Activated T-cell treated with anti-CD3 and anti-CD28 coated beads for 1 hour (primary cell): ENCODE measurements around the gene LCE5A.
"Not testable (repeated sequence)": the region's sequence is repeated elsewhere in the genome, so short reads cannot be mapped to it uniquely, and the experiment has no call there.

Experiments used
- DNase-seq: peaks from one replicate; pipeline ENCODE4 v3.0.0-alpha.2; 2020; ENCODE audit warnings: low read depth

Gene LCE5A

GRCh38 chr1:152516082-152516481, 5.5 kb downstream of the LCE5A start:
- no peak for DNase-seq

- DNase-seq = no peak
These were observed 6.7 kb downstream of the LCE5A start for GRCh38 chr1:152517237-152517811.

DNA sequence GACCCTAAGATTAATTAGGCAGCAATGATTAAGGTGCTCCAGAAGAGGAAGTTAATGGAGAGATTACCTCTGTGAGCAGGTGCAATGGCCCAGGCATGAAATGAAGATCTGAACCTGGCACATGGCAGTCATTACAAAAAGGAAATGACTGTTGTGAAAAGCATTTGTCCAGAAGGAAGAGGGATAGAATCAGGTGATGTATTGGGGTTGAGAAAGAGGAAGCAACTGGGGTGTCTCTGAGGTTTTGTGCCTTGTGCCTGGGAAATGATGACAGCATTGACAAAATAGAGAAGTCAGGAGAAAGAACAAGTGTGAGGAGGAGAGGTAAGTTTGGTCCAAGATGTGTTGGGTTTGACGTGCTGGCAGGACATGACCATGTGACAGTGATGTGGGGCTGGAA, 9.2 kb downstream of the LCE5A start:
- DNase-seq = no peak

GRCh38 chr1:152520561-152521090, 10.0 kb downstream of the LCE5A start:
- DNase-seq = no peak

- no peak for DNase-seq
These were observed 14.6 kb downstream of the LCE5A start for GRCh38 chr1:152525080-152525641.

DNA sequence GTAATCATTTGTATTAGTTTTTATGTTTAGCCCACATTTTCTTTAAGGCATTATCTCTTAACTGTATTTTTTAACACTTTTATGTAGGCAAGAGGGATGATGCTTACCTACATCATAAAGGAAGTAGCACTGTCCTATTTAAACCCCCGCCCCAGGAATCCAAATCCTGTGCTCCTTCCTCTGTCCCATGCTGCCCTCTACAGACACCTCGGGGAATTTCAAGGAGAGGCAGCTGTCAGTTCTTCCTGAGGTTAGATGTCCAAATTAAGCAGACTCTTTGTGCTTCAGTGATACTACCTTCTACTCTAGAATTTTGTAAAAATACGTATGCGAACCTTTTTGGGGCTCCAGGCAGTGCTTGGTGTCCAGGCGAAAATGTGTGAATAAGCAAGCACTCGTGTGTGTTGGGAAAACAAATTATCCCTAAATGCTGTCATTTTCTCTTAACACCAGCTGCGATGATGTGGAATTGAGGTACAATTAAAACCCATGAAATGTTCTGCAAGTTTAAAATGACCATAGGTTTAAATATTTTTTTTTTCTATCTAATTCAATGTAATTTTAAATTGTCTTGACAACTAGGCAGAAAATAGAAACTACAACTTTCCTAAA, 22.8 kb downstream of the LCE5A start:
- DNase-seq = no peak

DNA sequence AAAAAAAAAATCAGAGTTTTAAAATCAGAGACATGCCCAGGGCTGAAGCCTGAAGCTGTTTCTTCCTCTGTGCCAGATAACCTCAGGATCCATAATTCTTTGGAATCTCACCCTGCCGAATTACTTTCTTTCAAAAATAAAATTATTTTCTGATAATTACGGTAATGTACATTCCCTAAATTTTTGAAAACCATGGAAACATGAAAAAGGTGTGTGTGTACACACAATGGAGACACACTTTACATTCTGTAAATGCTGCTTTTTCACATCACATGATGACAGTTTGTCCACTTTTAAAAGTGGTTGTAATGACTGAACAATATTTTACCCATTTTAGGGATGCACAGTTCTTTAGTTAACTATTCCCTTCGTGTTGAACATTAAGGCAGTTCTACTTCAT, 25.2 kb downstream of the LCE5A start:
- DNase-seq = no peak

DNA sequence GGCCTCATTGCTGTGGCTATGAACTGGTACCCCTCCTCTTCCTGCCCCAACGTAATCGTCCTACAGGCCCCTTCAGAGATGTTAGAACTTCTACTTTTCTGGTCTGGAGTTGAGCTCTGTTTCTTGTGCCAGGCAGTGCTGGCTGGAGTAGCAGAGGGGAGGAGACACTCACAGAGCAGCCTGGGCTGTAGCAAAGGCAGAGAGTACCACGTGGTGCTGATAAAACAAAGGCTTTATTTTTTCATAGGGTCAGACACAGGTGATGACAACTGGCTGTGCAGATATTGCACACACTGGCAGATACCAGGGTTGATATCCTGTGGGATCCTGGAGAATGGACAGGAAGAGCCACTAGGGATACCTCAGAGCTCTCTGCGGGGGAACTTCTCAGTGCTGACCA, 26.9 kb downstream of the LCE5A start:
- DNase-seq = no peak

- no peak for DNase-seq
These were observed 29.3 kb downstream of the LCE5A start for GRCh38 chr1:152539901-152540300.

DNA sequence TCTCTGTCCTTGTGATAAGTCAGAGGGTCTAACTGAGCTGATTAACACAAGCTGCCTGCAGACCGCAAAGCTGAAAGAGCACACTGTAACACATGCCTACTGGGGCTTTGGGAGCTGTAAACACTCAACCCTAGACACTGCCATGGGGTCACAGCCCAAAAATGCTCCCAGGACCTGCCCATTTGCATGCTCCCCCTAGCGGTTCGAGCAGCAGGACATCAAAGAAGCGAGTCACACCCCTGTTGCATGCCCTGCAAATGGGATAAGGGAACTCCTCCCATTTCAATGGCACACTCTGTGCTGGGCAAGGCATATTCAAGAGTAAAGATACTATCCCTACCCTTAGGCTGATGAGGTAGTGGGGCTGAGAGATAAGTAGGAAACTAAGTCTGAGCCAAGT, 33.2 kb downstream of the LCE5A start:
- DNase-seq = no peak

DNA sequence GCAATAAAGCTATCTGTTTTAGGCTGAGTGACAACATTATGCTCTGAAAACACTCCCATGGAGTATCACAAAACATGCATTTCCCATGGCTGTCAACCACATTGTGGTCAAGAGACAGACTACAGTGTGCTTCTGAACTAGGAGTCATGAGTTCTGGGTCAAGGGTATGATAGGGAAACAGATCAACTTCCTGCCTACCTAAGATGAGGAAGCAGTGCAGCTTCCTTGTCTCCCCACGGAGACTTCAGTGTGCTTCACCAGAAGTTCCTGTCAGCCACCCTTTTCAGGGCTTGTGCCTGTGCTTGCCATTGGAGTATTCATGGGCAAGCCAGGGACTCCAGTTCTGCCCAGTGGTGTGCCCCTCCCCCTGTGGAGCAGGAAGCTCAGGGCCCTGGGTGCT, 36.1 kb downstream of the LCE5A start:
- no peak for DNase-seq

- DNase-seq = not testable (repeated sequence)
These were observed 37.8 kb downstream of the LCE5A start for GRCh38 chr1:152548358-152548757.
